Naive B cell (primary cell): ENCODE results near the gene BTBD16. TPM values are rescaled to one million over a fixed set of nuclear protein-coding genes. Genes with fewer than 3 reads are reported as not detected.

ENCODE experiments used
- ATAC-seq, 2 donors: fragments of 150-1000 bp; cut with Tn5 transposase; 2 replicates each; pipeline ENCODE4 v1.10.0; 2021; ENCODE audit warnings: low read depth in 2 of 2, mild to moderate bottlenecking in 2 of 2, moderate library complexity in 2 of 2
- DNase-seq: peaks from one replicate; pipeline ENCODE4 v3.0.0; 2022
- H3K27ac Mint-ChIP-seq, 6 donors: one replicate each; pipeline ENCODE4 v1.8.0; 2020 to 2022; ENCODE audit warnings: mild to moderate bottlenecking in 6 of 6, mixed read lengths in 6 of 6, moderate library complexity in 5 of 6, inconsistent platforms in 2 of 6
- H3K27me3 Mint-ChIP-seq, 3 donors: one replicate each; pipeline ENCODE4 v1.8.0; 2021 to 2022; ENCODE audit warnings: mixed read lengths in 3 of 3, mild to moderate bottlenecking in 1 of 3
- H3K36me3 Mint-ChIP-seq, 2 donors: one replicate each; pipeline ENCODE4 v1.8.0; 2020 to 2022; ENCODE audit warnings: mixed read lengths in 2 of 2, inconsistent platforms in 1 of 2, mild to moderate bottlenecking in 1 of 2
- H3K4me1 Mint-ChIP-seq, 3 donors: one replicate each; pipeline ENCODE4 v1.8.0; 2020 to 2022; ENCODE audit warnings: mixed read lengths in 3 of 3, inconsistent platforms in 1 of 3, mild to moderate bottlenecking in 1 of 3, moderate library complexity in 1 of 3
- H3K4me3 Mint-ChIP-seq, 8 donors: one replicate each; pipeline ENCODE4 v1.8.0; 2020 to 2022; ENCODE audit warnings: mild to moderate bottlenecking in 8 of 8, mixed read lengths in 8 of 8, moderate library complexity in 8 of 8, inconsistent platforms in 2 of 8
- H3K9me3 Mint-ChIP-seq, 7 donors: one replicate each; pipeline ENCODE4 v1.8.0; 2020 to 2022; ENCODE audit warnings: mixed read lengths in 7 of 7, mild to moderate bottlenecking in 5 of 7, inconsistent platforms in 2 of 7, moderate library complexity in 1 of 7
- polyA plus RNA-seq, 6 donors: library from polyadenylated mRNA; unstranded; fragments of 300-500 nt; fragmentation: Illumina TruSeq; gene quantifications; one replicate each; pipeline ENCODE4 v1.2.3, GENCODE V29; 2021; ENCODE audit warnings: low read depth in 6 of 6

BTBD16 gene
- polyA plus RNA-seq, 6 donors from 2014 or later, result not detected

GRCh38 chr10:122357685-122358084, 86.6 kb downstream of the BTBD16 start:
- DNase-seq, result no peak
- Mint-ChIP-seq H3K4me1 (no peaks in the 10 kb centered on the region), H3K4me3 (no peak overlapping the region), H3K36me3 (peaks cover 10 to 11% of the 10 kb centered on the region in 2 donors), H3K9me3 (peaks cover 0 to 16% (median 12%) of the 10 kb centered on the region in 7 donors), H3K27me3 (peaks cover 25 to 51% (median 30%) of the 10 kb centered on the region in 3 donors), H3K27ac (no peak overlapping the region)
- ATAC-seq, result no peak

GRCh38 chr10:122359621-122360020, 88.5 kb downstream of the BTBD16 start:
- no peaks in the 10 kb centered on the region for H3K4me1 Mint-ChIP-seq
- H3K36me3 Mint-ChIP-seq, result peaks cover 10 to 11% of the 10 kb centered on the region in 2 donors
- DNase-seq, result no peak
- ATAC-seq, result no peak
- peaks cover 0 to 16% (median 12%) of the 10 kb centered on the region in 7 donors for H3K9me3 Mint-ChIP-seq
- no peak overlapping the region for H3K27ac Mint-ChIP-seq
- H3K27me3 Mint-ChIP-seq, result peaks cover 27 to 49% (median 36%) of the 10 kb centered on the region in 3 donors
- no peak overlapping the region for H3K4me3 Mint-ChIP-seq

- Mint-ChIP-seq H3K4me1 (peaks cover 0 to 6% (median 4%) of the 10 kb centered on the region in 3 donors), H3K27me3 (peaks cover 21 to 44% (median 38%) of the 10 kb centered on the region in 3 donors), H3K27ac (no peak overlapping the region), H3K36me3 (peaks cover 10 to 11% of the 10 kb centered on the region in 2 donors), H3K9me3 (peaks cover 0 to 16% (median 12%) of the 10 kb centered on the region in 7 donors), H3K4me3 (no peak overlapping the region)
- DNase-seq, result no peak
- ATAC-seq, result no peak
These were observed 90.0 kb downstream of the BTBD16 start for GRCh38 chr10:122361046-122361445.

- no peak for DNase-seq
- peaks cover 20 to 46% (median 44%) of the 10 kb centered on the region in 3 donors for H3K27me3 Mint-ChIP-seq
- no peak for ATAC-seq
- H3K4me1 Mint-ChIP-seq, result peaks cover 0 to 6% (median 4%) of the 10 kb centered on the region in 3 donors
- no peak overlapping the region for H3K4me3 Mint-ChIP-seq
- peaks cover 7 to 10% of the 10 kb centered on the region in 2 donors for H3K36me3 Mint-ChIP-seq
- H3K27ac Mint-ChIP-seq, result no peak overlapping the region
- peaks cover 0 to 19% (median 12%) of the 10 kb centered on the region in 7 donors for H3K9me3 Mint-ChIP-seq
These were observed 91.0 kb downstream of the BTBD16 start for GRCh38 chr10:122362031-122362592.

- H3K9me3 Mint-ChIP-seq, result peaks cover 0 to 24% (median 12%) of the 10 kb centered on the region in 7 donors
- no peak overlapping the region for H3K27ac Mint-ChIP-seq
- ATAC-seq (no peak), DNase-seq (no peak)
- H3K36me3 Mint-ChIP-seq, result peaks cover 7 to 10% of the 10 kb centered on the region in 2 donors
- peaks cover 24 to 51% (median 46%) of the 10 kb centered on the region in 3 donors for H3K27me3 Mint-ChIP-seq
- peaks cover 0 to 6% (median 4%) of the 10 kb centered on the region in 3 donors for H3K4me1 Mint-ChIP-seq
- no peak overlapping the region for H3K4me3 Mint-ChIP-seq
These were observed 91.5 kb downstream of the BTBD16 start for GRCh38 chr10:122362621-122363020.

- H3K4me3 Mint-ChIP-seq, result no peak overlapping the region
- peaks cover 30 to 55% (median 52%) of the 10 kb centered on the region in 3 donors for H3K27me3 Mint-ChIP-seq
- H3K4me1 Mint-ChIP-seq, result peaks cover 0 to 6% (median 4%) of the 10 kb centered on the region in 3 donors
- H3K27ac Mint-ChIP-seq, result no peak overlapping the region
- H3K9me3 Mint-ChIP-seq, result peaks cover 0 to 21% (median 8%) of the 10 kb centered on the region in 7 donors
- no peak for ATAC-seq
- peaks cover 6 to 7% of the 10 kb centered on the region in 2 donors for H3K36me3 Mint-ChIP-seq
- DNase-seq, result no peak
These were observed 92.2 kb downstream of the BTBD16 start for GRCh38 chr10:122363311-122363710.

GRCh38 chr10:122363722-122364463, 92.8 kb downstream of the BTBD16 start:
- H3K4me3 Mint-ChIP-seq, result no peak overlapping the region
- peaks cover 0 to 15% (median 2%) of the 10 kb centered on the region in 7 donors for H3K9me3 Mint-ChIP-seq
- H3K4me1 Mint-ChIP-seq, result peaks cover 0 to 6% (median 4%) of the 10 kb centered on the region in 3 donors
- ATAC-seq, result no peak
- H3K27me3 Mint-ChIP-seq, result peaks cover 30 to 61% (median 52%) of the 10 kb centered on the region in 3 donors
- H3K27ac Mint-ChIP-seq, result no peak overlapping the region
- DNase-seq, result no peak
- peaks cover under 1% of the 10 kb centered on the region in 2 donors for H3K36me3 Mint-ChIP-seq

GRCh38 chr10:122368502-122369254, 97.6 kb downstream of the BTBD16 start:
- Mint-ChIP-seq H3K9me3 (peaks cover 0 to 12% (median 3%) of the 10 kb centered on the region in 7 donors), H3K4me3 (no peak overlapping the region), H3K36me3 (no peaks in the 10 kb centered on the region), H3K27ac (no peak overlapping the region), H3K4me1 (peaks cover 3 to 9% (median 6%) of the 10 kb centered on the region in 3 donors), H3K27me3 (peaks cover 50 to 66% (median 62%) of the 10 kb centered on the region in 3 donors)
- DNase-seq (no peak), ATAC-seq (no peak)

GRCh38 chr10:122373108-122373507, 102.0 kb downstream of the BTBD16 start:
- Mint-ChIP-seq H3K27me3 (peaks cover 23 to 32% (median 31%) of the 10 kb centered on the region in 3 donors), H3K4me1 (peaks cover 13 to 21% (median 20%) of the 10 kb centered on the region in 3 donors), H3K4me3 (peak overlapping the region in 4 of 8 donors; percentile 93 to 95 (median 94)), H3K9me3 (peaks cover 0 to 1% (median 0%) of the 10 kb centered on the region in 7 donors), H3K27ac (peak overlapping the region in 1 of 6 donors; percentile 98), H3K36me3 (no peaks in the 10 kb centered on the region)
- DNase-seq, result no peak
- no peak for ATAC-seq

GRCh38 chr10:122373721-122374120, 102.6 kb downstream of the BTBD16 start:
- Mint-ChIP-seq H3K27me3 (peaks cover 20 to 27% (median 25%) of the 10 kb centered on the region in 3 donors), H3K27ac (peak overlapping the region in 5 of 6 donors; percentile 69 to 98 (median 91)), H3K36me3 (no peaks in the 10 kb centered on the region), H3K4me3 (peak overlapping the region; percentile 90 to 95 (median 94)), H3K9me3 (peaks cover 0 to 1% (median 0%) of the 10 kb centered on the region in 7 donors), H3K4me1 (peaks cover 13 to 24% (median 21%) of the 10 kb centered on the region in 3 donors)
- DNase-seq (no peak), ATAC-seq (no peak)

- ATAC-seq, result peak; percentile 76 to 80
- Mint-ChIP-seq H3K27ac (peak within 1 kb of the TSS; percentile 95 to 99 (median 98)), H3K4me3 (peak within 1 kb of the TSS; percentile 93 to 99 (median 96)), H3K36me3 (peaks cover 0 to 3% of the 10 kb centered on the region in 2 donors), H3K27me3 (peaks cover 13 to 21% (median 19%) of the 10 kb centered on the region in 3 donors), H3K9me3 (no peaks in the 10 kb centered on the region), H3K4me1 (peaks cover 18 to 30% (median 26%) of the 10 kb centered on the region in 3 donors)
- peak; percentile 92 for DNase-seq
These were observed 103.3 kb downstream of the BTBD16 start, which contains the start of gene PLEKHA1 for GRCh38 chr10:122374237-122374858. PLEKHA1 (plus strand) TSS chr10:122374708; CDS start chr10:122393201, 18,493 bp downstream.

GRCh38 chr10:122374859-122375678, 104.0 kb downstream of the BTBD16 start:
- Mint-ChIP-seq H3K36me3 (peaks cover 1 to 10% of the 10 kb centered on the region in 2 donors), H3K4me1 (peaks cover 23 to 36% (median 30%) of the 10 kb centered on the region in 3 donors), H3K27ac (peak overlapping the region; percentile 95 to 99 (median 98)), H3K4me3 (peak overlapping the region; percentile 90 to 99 (median 96)), H3K9me3 (no peaks in the 10 kb centered on the region), H3K27me3 (peaks cover 11 to 21% (median 14%) of the 10 kb centered on the region in 3 donors)
- ATAC-seq (peak; percentile 63 to 68), DNase-seq (peak; percentile 82)
